Omental fat pad (tissue), 4 donors: ENCODE data around the gene NOBOX. TPM values are rescaled to one million over a fixed set of nuclear protein-coding genes. Genes with fewer than 3 reads are reported as not detected.

Experiments used
- ATAC-seq: fragments of 150-250 bp; one replicate; pipeline ENCODE4 v1.9.1; 2016; ENCODE audit warnings: mild to moderate bottlenecking, moderate library complexity; ENCODE audit not compliant: low FRiP score
- DNase-seq: peaks from one replicate; pipeline ENCODE4 v3.0.0-alpha.2; 2019; ENCODE audit warnings: low spot score
- CTCF ChIP-seq, 3 donors: fragments of 450-650 bp; IDR thresholded peaks; one replicate each; pipeline ENCODE4 v1.5.1; 2016 to 2017; ENCODE audit warnings: antibody characterized with exemption in 3 of 3, mild to moderate bottlenecking in 3 of 3, moderate library complexity in 2 of 3
- total RNA-seq, 4 donors: library from RNA; depleted of rRNA; stranded (reverse); fragments of >200 nt; gene quantifications; one replicate each; pipeline ENCODE4 v1.1.0, GENCODE V29; 2016

NOBOX gene
- total RNA-seq, 4 donors from 2014 or later, result not detected

DNA sequence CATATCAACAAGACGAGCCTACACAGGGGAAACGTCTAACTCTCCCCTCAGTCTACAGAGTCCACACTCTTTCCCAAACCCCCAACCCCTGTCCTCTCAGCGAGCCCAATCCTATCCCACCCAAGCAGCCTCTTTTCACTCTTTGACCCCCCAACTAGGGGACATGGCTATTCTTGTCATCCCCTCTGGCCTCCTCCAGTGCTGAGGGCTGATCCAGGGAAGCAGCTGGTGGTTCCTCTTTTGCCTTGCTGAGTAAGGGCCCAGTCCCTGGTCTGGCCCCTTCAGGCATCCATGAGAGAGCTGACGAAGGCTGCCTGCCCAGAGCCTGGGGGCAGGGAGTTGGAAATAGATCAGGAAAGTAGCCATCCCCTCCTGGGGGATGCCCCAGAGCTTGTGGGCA lies 6.4 kb downstream of the NOBOX start:
- no peak for DNase-seq
- TF ChIP-seq CTCF (IDR thresholded peaks at IDR 0.05), result no peak
- ATAC-seq, result no peak

- no peak for TF ChIP-seq CTCF (IDR thresholded peaks at IDR 0.05)
- ATAC-seq (peak; percentile 79), DNase-seq (no peak)
Measured at GRCh38 chr7:144391823-144392255, 11.7 kb downstream of the NOBOX start.

DNA sequence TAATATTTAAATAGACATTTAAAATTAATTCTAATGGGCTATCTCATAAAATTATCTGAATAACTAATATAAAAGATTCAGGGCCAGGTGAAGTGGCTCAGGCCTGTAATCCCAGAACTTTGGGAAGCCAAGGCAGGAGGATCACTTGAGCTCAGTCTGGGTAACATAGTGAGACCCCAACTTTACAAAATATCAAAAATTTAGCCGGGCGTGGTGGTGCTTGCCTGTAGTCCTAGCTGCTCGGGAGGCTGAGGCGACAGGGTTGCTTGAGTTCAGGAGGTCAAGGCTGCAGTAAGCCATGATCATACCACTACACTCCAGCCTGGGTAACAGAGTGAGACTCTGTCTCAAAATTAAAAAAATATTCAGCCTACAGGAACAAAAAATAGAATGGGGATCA lies 12.5 kb downstream of the NOBOX start:
- TF ChIP-seq CTCF (IDR thresholded peaks at IDR 0.05), result no peak
- DNase-seq (no peak), ATAC-seq (no peak)

DNA sequence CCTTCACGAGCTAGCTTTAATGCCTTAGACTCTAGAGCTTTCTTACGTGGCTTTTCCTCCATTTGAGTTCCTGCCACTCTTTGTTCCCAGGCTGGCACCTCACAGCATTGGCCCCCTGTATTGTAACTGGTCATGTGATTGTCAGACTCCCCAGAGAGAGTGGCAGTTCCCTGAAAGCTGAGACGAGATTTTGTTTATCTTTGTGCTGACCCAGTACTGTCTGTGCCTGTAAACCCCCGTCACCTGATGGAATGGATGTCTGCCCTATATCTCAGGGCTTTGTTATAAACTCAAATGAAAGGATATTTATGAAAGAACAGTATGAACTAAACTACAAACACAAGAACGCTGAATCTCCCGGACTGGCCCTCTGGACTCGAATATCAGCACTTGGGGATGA lies 13.0 kb downstream of the NOBOX start:
- TF ChIP-seq CTCF (IDR thresholded peaks at IDR 0.05), result no peak
- ATAC-seq, result no peak
- DNase-seq, result no peak

DNA sequence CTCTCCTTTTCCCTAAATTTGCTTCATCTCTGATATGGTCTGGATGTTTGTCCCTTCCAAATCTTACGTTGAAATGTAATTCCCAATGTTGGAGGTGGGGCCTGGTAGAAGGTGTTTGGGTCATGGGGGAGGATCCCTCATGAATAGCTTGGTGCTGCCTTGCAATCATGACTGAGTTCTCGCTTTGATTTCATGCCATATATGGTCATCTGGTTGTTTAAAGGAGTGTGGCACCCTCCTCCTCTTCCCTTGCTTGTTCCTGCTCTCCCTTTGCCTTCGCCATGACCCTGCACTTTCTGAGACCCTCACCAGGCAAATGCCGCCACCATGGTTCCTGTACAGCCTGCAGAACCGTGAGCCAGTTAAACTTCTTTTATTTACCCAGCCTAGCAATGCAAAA lies 14.5 kb downstream of the NOBOX start:
- no peak for TF ChIP-seq CTCF (IDR thresholded peaks at IDR 0.05)
- ATAC-seq, result no peak
- no peak for DNase-seq

- no peak for TF ChIP-seq CTCF (IDR thresholded peaks at IDR 0.05)
- ATAC-seq, result no peak
- no peak for DNase-seq
Measured at GRCh38 chr7:144386741-144387140, 16.8 kb downstream of the NOBOX start.

- ATAC-seq, result peak; percentile 91
- TF ChIP-seq CTCF (IDR thresholded peaks at IDR 0.05), result no peak
- no peak for DNase-seq
Measured at GRCh38 chr7:144384555-144385245, 18.8 kb downstream of the NOBOX start.
